Testis (tissue), 3 donors: ENCODE data around the gene ARRDC4. TPM values are rescaled to one million over a fixed set of nuclear protein-coding genes. Genes with fewer than 3 reads are reported as not detected.

Experiments
- DNase-seq: peaks from one replicate; pipeline ENCODE4 v3.0.0-alpha.2; 2019
- H3K27ac ChIP-seq, 2 donors: fragments of 200-600 bp; sonication (generic); one replicate each; pipeline ENCODE4 v1.5.1; 2019
- H3K27me3 ChIP-seq: fragments of 200-600 bp; sonication (generic); one replicate; pipeline ENCODE4 v1.5.1; 2019
- H3K36me3 ChIP-seq: fragments of 200-600 bp; sonication (generic); one replicate; pipeline ENCODE4 v1.5.1; 2017; ENCODE audit warnings: low read depth; ENCODE audit errors: missing control alignments
- H3K4me1 ChIP-seq: fragments of 200-600 bp; sonication (generic); one replicate; pipeline ENCODE4 v1.5.1; 2019
- H3K4me3 ChIP-seq, 2 donors: fragments of 200-600 bp; sonication (generic); one replicate each; pipeline ENCODE4 v1.5.1; 2017 to 2019
- H3K9me3 ChIP-seq: fragments of 200-600 bp; sonication (generic); one replicate; pipeline ENCODE4 v1.5.1; 2017
- POLR2A ChIP-seq: fragments of 450-650 bp; IDR thresholded peaks from one replicate; pipeline ENCODE4 v1.6.1; 2017; ENCODE audit warnings: antibody characterized with exemption, mild to moderate bottlenecking, moderate library complexity
- WGBS, 2 donors: methylation state at CpG; one replicate each; pipeline ENCODE4 v1.1.5; 2018; 5-methylcytosine and 5-hydroxymethylcytosine counted together
- intact Hi-C: fragments of 100-400 bp; cut with DNase I; formaldehyde crosslinking; loops from one replicate; pipeline ENCODE4 v1.15.1; 2023; ENCODE audit warnings: low total_unique reads
- polyA plus RNA-seq: library from polyadenylated mRNA; stranded (reverse); fragments of 350-450 nt; fragmentation: Illumina TruSeq; extraction: RNeasy Lipid Tissue Mini Kit (QIAGEN cat#74804); gene quantifications from one replicate; pipeline ENCODE4 v1.2.3, GENCODE V29; 2014; ENCODE audit warnings: low read depth, low replicate concordance; ENCODE audit not compliant: insufficient read depth
- total RNA-seq, 2 donors: library from RNA; depleted of rRNA; stranded (reverse); fragments of >200 nt; gene quantifications; one replicate each; pipeline ENCODE4 v1.2.3, GENCODE V29; 2016
- TF ChIP-seq, protein P1 (sequence below), 3 experiments: fragments of 450-650 bp in 2 of 3; fragments of 200-600 bp in 1 of 3; sonication (generic) in 1 of 3; IDR thresholded peaks; one replicate each; pipeline ENCODE4 v1.5.1; 2016 to 2019; ENCODE audit warnings: antibody characterized with exemption in 3 of 3, mild to moderate bottlenecking in 2 of 3, moderate library complexity in 1 of 3

Gene ARRDC4
- total and polyA plus RNA-seq, 3 donors from 2014 or later: 28.3 to 54.2 (median 37.0) TPM

DNA sequence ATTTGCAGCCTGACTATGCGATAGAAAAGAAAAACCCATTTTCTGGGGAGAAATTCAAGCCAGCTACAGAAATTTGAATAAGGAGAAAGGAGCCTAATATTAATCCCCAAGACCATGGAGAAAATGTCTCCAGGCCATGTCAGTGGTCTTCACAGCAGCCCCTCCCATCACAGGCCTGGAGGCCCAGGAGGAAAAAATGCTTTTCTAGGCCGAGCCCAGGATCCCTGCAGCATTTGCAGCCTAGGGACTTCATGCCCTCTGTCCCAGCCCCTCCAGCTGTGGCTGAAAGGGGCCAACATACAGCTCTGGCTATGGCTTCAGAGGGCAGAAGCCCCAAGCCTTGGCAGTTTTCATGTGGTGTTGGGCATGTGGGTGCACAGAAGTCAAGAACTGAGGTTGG lies 26.3 kb downstream of the ARRDC4 start:
- H3K27ac ChIP-seq: no peak overlapping the region
- no peaks in the 10 kb centered on the region for H3K36me3 ChIP-seq
- no peak for DNase-seq
- H3K4me1 ChIP-seq: no peaks in the 10 kb centered on the region
- intact Hi-C loops: no loop called here
- 96 to 98% methylated on average over 2 of the region's 2 CpGs for WGBS, 2 donors
- TF ChIP-seq POLR2A: no peak
- TF ChIP-seq, protein P1, sequence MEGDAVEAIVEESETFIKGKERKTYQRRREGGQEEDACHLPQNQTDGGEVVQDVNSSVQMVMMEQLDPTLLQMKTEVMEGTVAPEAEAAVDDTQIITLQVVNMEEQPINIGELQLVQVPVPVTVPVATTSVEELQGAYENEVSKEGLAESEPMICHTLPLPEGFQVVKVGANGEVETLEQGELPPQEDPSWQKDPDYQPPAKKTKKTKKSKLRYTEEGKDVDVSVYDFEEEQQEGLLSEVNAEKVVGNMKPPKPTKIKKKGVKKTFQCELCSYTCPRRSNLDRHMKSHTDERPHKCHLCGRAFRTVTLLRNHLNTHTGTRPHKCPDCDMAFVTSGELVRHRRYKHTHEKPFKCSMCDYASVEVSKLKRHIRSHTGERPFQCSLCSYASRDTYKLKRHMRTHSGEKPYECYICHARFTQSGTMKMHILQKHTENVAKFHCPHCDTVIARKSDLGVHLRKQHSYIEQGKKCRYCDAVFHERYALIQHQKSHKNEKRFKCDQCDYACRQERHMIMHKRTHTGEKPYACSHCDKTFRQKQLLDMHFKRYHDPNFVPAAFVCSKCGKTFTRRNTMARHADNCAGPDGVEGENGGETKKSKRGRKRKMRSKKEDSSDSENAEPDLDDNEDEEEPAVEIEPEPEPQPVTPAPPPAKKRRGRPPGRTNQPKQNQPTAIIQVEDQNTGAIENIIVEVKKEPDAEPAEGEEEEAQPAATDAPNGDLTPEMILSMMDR (IDR thresholded peaks at IDR 0.05): no peak
- no peak overlapping the region for H3K4me3 ChIP-seq
- no peaks in the 10 kb centered on the region for H3K9me3 ChIP-seq
- H3K27me3 ChIP-seq: no peaks in the 10 kb centered on the region

DNA sequence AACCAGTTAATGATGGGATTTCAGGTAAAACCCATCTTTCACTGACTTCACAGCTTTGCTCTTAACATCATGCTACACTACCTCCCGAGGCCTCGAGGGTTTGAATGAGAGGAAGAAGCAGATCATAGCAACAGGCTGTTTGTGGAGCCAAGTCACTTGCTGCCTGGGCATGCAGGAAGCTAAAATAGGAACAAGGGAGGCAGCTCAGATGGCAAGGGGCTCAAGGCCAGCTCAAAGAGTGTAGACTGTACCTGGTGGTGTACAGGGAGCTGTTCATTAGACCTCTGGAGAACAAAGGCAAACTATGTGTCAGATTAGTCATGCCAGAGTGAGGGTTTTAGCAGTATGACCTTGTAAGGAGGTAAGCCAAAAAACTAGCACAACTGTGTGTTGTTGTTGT lies 28.8 kb downstream of the ARRDC4 start:
- no peak for TF ChIP-seq POLR2A
- TF ChIP-seq, protein P1 (IDR thresholded peaks at IDR 0.05): no peak
- no peak for DNase-seq
- Histone ChIP-seq H3K4me1 (no peaks in the 10 kb centered on the region), H3K36me3 (no peaks in the 10 kb centered on the region), H3K27me3 (no peaks in the 10 kb centered on the region), H3K4me3 (no peak overlapping the region), H3K27ac (no peak overlapping the region), H3K9me3 (no peaks in the 10 kb centered on the region)
- intact Hi-C loops: no loop called here
- WGBS, 2 donors: 79 to 89% methylated on average over 2 of the region's 2 CpGs

DNA sequence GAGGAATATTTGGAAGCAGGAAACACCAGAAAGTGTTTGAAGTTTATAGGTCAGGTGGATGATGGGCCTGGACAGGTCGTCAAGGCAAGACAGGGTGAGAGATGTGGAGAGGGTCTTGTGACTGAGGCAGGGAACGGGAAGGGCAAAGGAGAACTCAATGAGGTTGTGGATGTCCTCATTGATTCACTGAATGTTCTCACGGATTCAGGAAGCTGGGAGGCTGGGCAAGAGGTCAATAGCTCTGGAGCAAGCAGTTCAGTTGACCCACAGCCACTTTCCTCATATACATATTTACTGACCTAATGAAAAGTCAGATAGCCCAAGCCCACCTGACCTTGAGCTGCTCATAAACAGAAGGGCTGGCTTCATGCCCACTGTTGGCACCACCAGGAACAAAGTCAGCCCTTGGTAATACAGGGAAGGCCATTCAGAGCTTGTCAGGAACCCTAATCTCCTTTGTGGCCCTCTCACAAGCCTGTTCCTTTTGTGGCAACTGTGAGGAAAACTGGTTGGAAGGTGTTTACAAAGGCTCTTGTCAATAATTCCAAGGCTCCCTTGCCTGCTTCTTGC lies 31.6 kb downstream of the ARRDC4 start:
- Histone ChIP-seq H3K27me3 (no peaks in the 10 kb centered on the region), H3K4me3 (no peak overlapping the region), H3K27ac (no peak overlapping the region), H3K4me1 (no peaks in the 10 kb centered on the region), H3K9me3 (no peaks in the 10 kb centered on the region), H3K36me3 (no peaks in the 10 kb centered on the region)
- DNase-seq: no peak
- 79 to 83% methylated on average over 3 of the region's 3 CpGs for WGBS, 2 donors
- intact Hi-C loops: no loop called here
- TF ChIP-seq, protein P1 (IDR thresholded peaks at IDR 0.05): no peak
- TF ChIP-seq POLR2A: no peak

DNA sequence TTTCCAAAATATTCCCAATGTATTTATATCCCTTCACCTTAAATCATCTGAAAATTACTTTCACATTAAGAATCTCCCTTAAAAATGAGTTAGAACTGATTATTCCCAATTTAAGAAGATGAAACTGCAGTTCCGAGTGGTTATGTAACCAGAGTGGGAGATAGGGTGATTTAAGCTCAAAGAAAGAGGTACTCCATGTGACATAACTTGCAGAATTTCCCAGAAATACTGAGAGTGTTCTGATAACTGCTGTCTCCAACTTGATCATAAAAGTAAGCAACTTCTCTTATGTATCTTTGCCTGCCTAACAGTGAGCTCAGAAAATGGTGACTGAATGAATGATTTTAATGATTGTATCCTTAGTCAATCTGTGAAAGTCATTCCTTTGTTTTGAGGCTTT lies 32.3 kb downstream of the ARRDC4 start:
- TF ChIP-seq, protein P1 (IDR thresholded peaks at IDR 0.05): no peak
- TF ChIP-seq POLR2A: no peak
- Histone ChIP-seq H3K4me1 (no peaks in the 10 kb centered on the region), H3K27ac (no peak overlapping the region), H3K9me3 (no peaks in the 10 kb centered on the region), H3K36me3 (no peaks in the 10 kb centered on the region), H3K27me3 (no peaks in the 10 kb centered on the region), H3K4me3 (no peak overlapping the region)
- intact Hi-C loops: no loop called here
- 33 to 52% methylated on average over 1 of the region's 1 CpG for WGBS, 2 donors
- DNase-seq: no peak

DNA sequence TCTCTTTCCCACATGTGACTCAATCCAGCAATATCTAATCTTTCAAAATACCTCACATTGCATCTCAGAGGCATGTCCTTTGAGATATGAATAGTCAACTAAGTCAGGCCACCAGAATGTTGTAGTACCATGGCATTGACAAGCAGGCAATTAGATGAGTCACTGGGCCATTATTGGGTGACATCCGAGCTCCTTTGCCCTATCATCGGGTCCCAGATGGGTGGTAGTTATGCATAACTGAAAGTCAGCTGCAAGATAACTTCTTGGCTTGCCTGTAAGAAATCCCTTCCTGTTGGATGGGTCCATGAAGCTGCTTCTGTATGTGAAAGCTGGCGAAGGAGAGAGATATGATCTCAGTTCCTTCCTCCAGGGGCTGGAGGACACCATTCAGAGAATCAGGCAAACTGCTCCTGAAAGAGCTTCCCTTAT lies 32.8 kb downstream of the ARRDC4 start:
- Histone ChIP-seq H3K4me1 (no peaks in the 10 kb centered on the region), H3K36me3 (no peaks in the 10 kb centered on the region), H3K27me3 (no peaks in the 10 kb centered on the region), H3K4me3 (no peak overlapping the region), H3K9me3 (no peaks in the 10 kb centered on the region), H3K27ac (no peak overlapping the region)
- TF ChIP-seq, protein P1 (IDR thresholded peaks at IDR 0.05): no peak
- TF ChIP-seq POLR2A: no peak
- no peak for DNase-seq
- 74 to 81% methylated on average over 3 of the region's 3 CpGs for WGBS, 2 donors
- intact Hi-C loops: no loop called here
